Neural cell (in vitro differentiated cells): ENCODE measurements around the gene KCNJ6.

ENCODE experiments used
- CTCF ChIP-seq: fragments of 450-650 bp; IDR thresholded peaks from 2 replicates; pipeline ENCODE4 v1.5.1; 2014; ENCODE audit warnings: antibody characterized with exemption, mild to moderate bottlenecking, moderate library complexity; ENCODE audit not compliant: poor library complexity, severe bottlenecking
- EZH2 ChIP-seq: fragments of 200-600, 300-800 bp; shearing (Covaris generic), sonication (generic); IDR thresholded peaks from 2 replicates; pipeline ENCODE4 v1.6.1; 2014; ENCODE audit warnings: antibody characterized with exemption, low read length, borderline replicate concordance, mild to moderate bottlenecking; ENCODE audit not compliant: insufficient read depth, poor library complexity, severe bottlenecking
- POLR2AphosphoS5 ChIP-seq: IDR thresholded peaks from 2 replicates; pipeline ENCODE4 v1.6.1; 2012
- TAF1 ChIP-seq: IDR thresholded peaks from 2 replicates; pipeline ENCODE4 v1.6.1; 2012; ENCODE audit warnings: low read depth
- TF ChIP-seq, protein P1 (sequence below): IDR thresholded peaks from 2 replicates; pipeline ENCODE4 v1.6.1; 2012; ENCODE audit warnings: borderline replicate concordance

DNA sequence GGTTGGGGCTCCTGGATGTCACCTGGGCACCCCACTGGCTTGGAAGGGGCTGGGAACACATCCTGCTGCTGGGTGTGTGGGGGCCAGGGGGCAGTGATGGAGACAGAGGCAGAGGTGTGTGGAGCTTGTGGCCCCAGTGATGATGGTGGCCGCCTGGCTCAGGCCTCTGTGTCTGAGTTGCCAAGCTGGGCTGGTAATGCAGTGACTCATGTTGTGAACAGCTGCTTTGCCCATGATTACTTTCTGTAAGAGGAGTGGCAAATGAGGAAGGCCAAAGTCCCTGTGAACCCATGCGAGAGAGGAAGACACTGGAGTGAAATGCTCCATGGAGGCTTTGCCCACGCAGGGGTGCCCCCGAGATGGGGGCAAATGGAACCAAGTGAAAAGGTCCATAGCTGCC is 86.8 kb downstream of the KCNJ6 start:
- no peak for TF ChIP-seq CTCF
- no peak for TF ChIP-seq POLR2AphosphoS5
- TF ChIP-seq, protein P1, sequence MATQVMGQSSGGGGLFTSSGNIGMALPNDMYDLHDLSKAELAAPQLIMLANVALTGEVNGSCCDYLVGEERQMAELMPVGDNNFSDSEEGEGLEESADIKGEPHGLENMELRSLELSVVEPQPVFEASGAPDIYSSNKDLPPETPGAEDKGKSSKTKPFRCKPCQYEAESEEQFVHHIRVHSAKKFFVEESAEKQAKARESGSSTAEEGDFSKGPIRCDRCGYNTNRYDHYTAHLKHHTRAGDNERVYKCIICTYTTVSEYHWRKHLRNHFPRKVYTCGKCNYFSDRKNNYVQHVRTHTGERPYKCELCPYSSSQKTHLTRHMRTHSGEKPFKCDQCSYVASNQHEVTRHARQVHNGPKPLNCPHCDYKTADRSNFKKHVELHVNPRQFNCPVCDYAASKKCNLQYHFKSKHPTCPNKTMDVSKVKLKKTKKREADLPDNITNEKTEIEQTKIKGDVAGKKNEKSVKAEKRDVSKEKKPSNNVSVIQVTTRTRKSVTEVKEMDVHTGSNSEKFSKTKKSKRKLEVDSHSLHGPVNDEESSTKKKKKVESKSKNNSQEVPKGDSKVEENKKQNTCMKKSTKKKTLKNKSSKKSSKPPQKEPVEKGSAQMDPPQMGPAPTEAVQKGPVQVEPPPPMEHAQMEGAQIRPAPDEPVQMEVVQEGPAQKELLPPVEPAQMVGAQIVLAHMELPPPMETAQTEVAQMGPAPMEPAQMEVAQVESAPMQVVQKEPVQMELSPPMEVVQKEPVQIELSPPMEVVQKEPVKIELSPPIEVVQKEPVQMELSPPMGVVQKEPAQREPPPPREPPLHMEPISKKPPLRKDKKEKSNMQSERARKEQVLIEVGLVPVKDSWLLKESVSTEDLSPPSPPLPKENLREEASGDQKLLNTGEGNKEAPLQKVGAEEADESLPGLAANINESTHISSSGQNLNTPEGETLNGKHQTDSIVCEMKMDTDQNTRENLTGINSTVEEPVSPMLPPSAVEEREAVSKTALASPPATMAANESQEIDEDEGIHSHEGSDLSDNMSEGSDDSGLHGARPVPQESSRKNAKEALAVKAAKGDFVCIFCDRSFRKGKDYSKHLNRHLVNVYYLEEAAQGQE = no peak
- TF ChIP-seq EZH2 = no peak
- TF ChIP-seq TAF1 = no peak
